GM23338 (cell line): Measurements from ENCODE around the gene FRYL. TPM values are rescaled to one million over a fixed set of nuclear protein-coding genes. Genes with fewer than 3 reads are reported as not detected.
A peak's percentile ranks its signal among the peaks of the same experiment; 100 is the strongest.

ENCODE experiments used
- ATAC-seq: fragments of 200-7000 bp; cut with Tn5 transposase; 3 replicates; pipeline ENCODE4 v1.9.1; 2020
- DNase-seq: peaks from one replicate; pipeline ENCODE4 v3.0.0-alpha.2; 2015; ENCODE audit warnings: low spot score
- H2AFZ ChIP-seq: fragments of 200-600 bp; sonication (generic); 2 replicates; pipeline ENCODE4 v1.8.0; 2016; ENCODE audit warnings: antibody characterized with exemption, mild to moderate bottlenecking, moderate library complexity
- H3F3A ChIP-seq: fragments of 200-600 bp; sonication (generic); replicated peaks from 2 replicates; pipeline ENCODE4 v1.8.0; 2017; ENCODE audit warnings: antibody characterized with exemption, mixed run types, low read depth
- H3K27ac ChIP-seq: fragments of 200-600 bp; sonication (generic); 2 replicates; pipeline ENCODE4 v1.6.1; 2016; ENCODE audit warnings: low read depth
- H3K27me3 ChIP-seq: fragments of 200-600 bp; sonication (generic); 2 replicates; pipeline ENCODE4 v1.8.0; 2016; ENCODE audit warnings: mild to moderate bottlenecking, mixed run types, moderate library complexity; ENCODE audit not compliant: insufficient read depth
- H3K36me3 ChIP-seq: fragments of 200-600 bp; sonication (generic); 2 replicates; pipeline ENCODE4 v1.8.0; 2016; ENCODE audit warnings: mild to moderate bottlenecking; ENCODE audit not compliant: insufficient read depth
- H3K4me1 ChIP-seq: fragments of 200-600 bp; sonication (generic); 2 replicates; pipeline ENCODE4 v1.8.0; 2016; ENCODE audit warnings: mild to moderate bottlenecking, moderate library complexity; ENCODE audit not compliant: insufficient read depth
- H3K4me2 ChIP-seq: fragments of 200-600 bp; sonication (generic); 2 replicates; pipeline ENCODE4 v1.7.1; 2017; ENCODE audit warnings: mixed run types
- H3K4me3 ChIP-seq: fragments of 200-600 bp; sonication (generic); 2 replicates; pipeline ENCODE4 v1.6.1; 2016; ENCODE audit warnings: mixed run types
- H3K79me2 ChIP-seq: fragments of 200-600 bp; sonication (generic); replicated peaks from 2 replicates; pipeline ENCODE4 v1.8.0; 2017; ENCODE audit warnings: mild to moderate bottlenecking; ENCODE audit not compliant: insufficient read depth
- H3K9me2 ChIP-seq: fragments of 200-600 bp; sonication (generic); 2 replicates; pipeline ENCODE4 v1.8.0; 2017; ENCODE audit not compliant: insufficient read depth
- H4K20me1 ChIP-seq: fragments of 200-600 bp; sonication (generic); replicated peaks from 2 replicates; pipeline ENCODE4 v1.8.0; 2017; ENCODE audit warnings: mild to moderate bottlenecking; ENCODE audit not compliant: insufficient read depth
- H3K27ac Mint-ChIP-seq: 2 replicates; pipeline ENCODE4 v1.8.0; 2020; ENCODE audit warnings: inconsistent platforms, mild to moderate bottlenecking, moderate library complexity, mixed read lengths
- H3K27me3 Mint-ChIP-seq: 3 replicates; pipeline ENCODE4 v1.8.0; 2022; ENCODE audit warnings: low read depth, mild to moderate bottlenecking, moderate library complexity, mixed read lengths, inconsistent platforms; ENCODE audit not compliant: insufficient read depth, poor library complexity
- H3K36me3 Mint-ChIP-seq: 3 replicates; pipeline ENCODE4 v1.8.0; 2021; ENCODE audit warnings: low read depth, mild to moderate bottlenecking, inconsistent platforms, moderate library complexity, mixed read lengths
- H3K4me1 Mint-ChIP-seq: 3 replicates; pipeline ENCODE4 v1.8.0; 2020; ENCODE audit warnings: mild to moderate bottlenecking, inconsistent platforms, mixed read lengths
- H3K4me3 Mint-ChIP-seq: 3 replicates; pipeline ENCODE4 v1.8.0; 2021; ENCODE audit warnings: moderate library complexity, mild to moderate bottlenecking, inconsistent platforms, mixed read lengths
- H3K9me3 Mint-ChIP-seq: 3 replicates; pipeline ENCODE4 v1.8.0; 2020; ENCODE audit warnings: moderate library complexity, mild to moderate bottlenecking, inconsistent platforms, mixed read lengths
- CREB1 ChIP-seq: fragments of 250-450 bp; sonication (Bioruptor Pico); IDR thresholded peaks from 2 replicates; pipeline ENCODE4 v1.5.0; 2020; ENCODE audit warnings: low read depth, mild to moderate bottlenecking, moderate library complexity
- EZH2 ChIP-seq: fragments of 200-600 bp; sonication (generic); IDR thresholded peaks from one replicate; pipeline ENCODE4 v1.8.0; 2017; ENCODE audit warnings: antibody characterized with exemption, mild to moderate bottlenecking, low read depth; ENCODE audit not compliant: unreplicated experiment
- EZH2phosphoT487 ChIP-seq: fragments of 200-600 bp; sonication (generic); IDR thresholded peaks from one replicate; pipeline ENCODE4 v1.8.1; 2018; ENCODE audit warnings: antibody characterized with exemption; ENCODE audit not compliant: unreplicated experiment
- STAT1 ChIP-seq: IDR thresholded peaks from one replicate; pipeline ENCODE4 v1.6.1; 2016; ENCODE audit warnings: antibody characterized with exemption; ENCODE audit not compliant: unreplicated experiment
- polyA plus RNA-seq: library from polyadenylated mRNA; unstranded; fragments of >200 nt; fragmentation: Nextera tagmentation; extraction: Ambion mirVana; gene quantifications from 2 replicates; pipeline ENCODE4 v1.2.1, GENCODE V29; 2016
- total RNA-seq: library from RNA; depleted of rRNA; stranded (reverse); fragments of >200 nt; shearing (Covaris generic); gene quantifications from 2 replicates; pipeline ENCODE4 v1.2.3, GENCODE V29; 2014
- TF ChIP-seq, protein P1 (sequence below): fragments of 250-450 bp; sonication (Bioruptor Pico); IDR thresholded peaks from 2 replicates; pipeline ENCODE4 v1.5.0; 2020; ENCODE audit warnings: mild to moderate bottlenecking, moderate library complexity
- TF ChIP-seq, protein P2 (sequence below), 2 experiments: fragments of 200-600 bp in 1 of 2; sonication (generic) in 1 of 2; conservative IDR thresholded peaks; 2 replicates each; pipeline versions ENCODE4 v1.5.1 to v1.6.1; 2016 to 2017; ENCODE audit warnings: antibody characterized with exemption in 2 of 2, low read depth in 2 of 2, mild to moderate bottlenecking in 2 of 2, moderate library complexity in 1 of 2

FRYL gene
- total and polyA plus RNA-seq, 2 experiments from 2014 or later: 30.7 to 53.3 TPM

DNA sequence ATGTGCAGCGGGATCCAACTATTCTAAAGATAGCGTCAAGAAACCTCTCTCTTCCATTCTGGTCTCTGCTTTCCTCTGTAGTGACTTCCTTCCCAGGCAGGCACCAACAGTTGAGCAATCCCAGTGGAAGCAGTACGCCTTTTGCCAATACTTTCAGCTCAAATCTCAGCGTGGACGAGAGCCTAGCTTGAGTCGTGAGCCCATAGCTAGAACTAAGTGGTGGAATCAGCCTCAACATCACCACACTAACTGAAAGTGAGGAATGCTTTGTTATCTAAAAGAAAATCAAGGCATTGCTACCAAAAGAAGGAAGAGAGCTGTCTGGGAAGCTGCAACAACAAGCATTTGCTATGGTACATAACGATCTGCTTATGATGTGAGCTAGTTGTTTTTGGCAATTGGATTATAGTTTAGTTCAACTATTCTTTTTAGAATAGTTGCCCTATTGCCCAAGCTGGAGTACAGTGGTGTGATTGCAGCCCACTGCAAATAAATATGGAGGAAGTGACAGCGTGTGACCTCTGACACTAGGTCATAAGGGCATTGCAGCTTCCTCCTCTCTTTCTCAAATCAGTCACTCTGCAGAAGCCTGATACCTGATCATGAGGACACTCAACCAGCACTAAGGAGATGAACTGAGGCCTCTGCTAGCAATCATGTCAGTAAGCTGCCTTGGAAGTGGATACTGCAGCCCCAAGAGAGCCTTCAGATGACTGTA lies 24.7 kb upstream of the FRYL start (continued):
- TF ChIP-seq, protein P1, sequence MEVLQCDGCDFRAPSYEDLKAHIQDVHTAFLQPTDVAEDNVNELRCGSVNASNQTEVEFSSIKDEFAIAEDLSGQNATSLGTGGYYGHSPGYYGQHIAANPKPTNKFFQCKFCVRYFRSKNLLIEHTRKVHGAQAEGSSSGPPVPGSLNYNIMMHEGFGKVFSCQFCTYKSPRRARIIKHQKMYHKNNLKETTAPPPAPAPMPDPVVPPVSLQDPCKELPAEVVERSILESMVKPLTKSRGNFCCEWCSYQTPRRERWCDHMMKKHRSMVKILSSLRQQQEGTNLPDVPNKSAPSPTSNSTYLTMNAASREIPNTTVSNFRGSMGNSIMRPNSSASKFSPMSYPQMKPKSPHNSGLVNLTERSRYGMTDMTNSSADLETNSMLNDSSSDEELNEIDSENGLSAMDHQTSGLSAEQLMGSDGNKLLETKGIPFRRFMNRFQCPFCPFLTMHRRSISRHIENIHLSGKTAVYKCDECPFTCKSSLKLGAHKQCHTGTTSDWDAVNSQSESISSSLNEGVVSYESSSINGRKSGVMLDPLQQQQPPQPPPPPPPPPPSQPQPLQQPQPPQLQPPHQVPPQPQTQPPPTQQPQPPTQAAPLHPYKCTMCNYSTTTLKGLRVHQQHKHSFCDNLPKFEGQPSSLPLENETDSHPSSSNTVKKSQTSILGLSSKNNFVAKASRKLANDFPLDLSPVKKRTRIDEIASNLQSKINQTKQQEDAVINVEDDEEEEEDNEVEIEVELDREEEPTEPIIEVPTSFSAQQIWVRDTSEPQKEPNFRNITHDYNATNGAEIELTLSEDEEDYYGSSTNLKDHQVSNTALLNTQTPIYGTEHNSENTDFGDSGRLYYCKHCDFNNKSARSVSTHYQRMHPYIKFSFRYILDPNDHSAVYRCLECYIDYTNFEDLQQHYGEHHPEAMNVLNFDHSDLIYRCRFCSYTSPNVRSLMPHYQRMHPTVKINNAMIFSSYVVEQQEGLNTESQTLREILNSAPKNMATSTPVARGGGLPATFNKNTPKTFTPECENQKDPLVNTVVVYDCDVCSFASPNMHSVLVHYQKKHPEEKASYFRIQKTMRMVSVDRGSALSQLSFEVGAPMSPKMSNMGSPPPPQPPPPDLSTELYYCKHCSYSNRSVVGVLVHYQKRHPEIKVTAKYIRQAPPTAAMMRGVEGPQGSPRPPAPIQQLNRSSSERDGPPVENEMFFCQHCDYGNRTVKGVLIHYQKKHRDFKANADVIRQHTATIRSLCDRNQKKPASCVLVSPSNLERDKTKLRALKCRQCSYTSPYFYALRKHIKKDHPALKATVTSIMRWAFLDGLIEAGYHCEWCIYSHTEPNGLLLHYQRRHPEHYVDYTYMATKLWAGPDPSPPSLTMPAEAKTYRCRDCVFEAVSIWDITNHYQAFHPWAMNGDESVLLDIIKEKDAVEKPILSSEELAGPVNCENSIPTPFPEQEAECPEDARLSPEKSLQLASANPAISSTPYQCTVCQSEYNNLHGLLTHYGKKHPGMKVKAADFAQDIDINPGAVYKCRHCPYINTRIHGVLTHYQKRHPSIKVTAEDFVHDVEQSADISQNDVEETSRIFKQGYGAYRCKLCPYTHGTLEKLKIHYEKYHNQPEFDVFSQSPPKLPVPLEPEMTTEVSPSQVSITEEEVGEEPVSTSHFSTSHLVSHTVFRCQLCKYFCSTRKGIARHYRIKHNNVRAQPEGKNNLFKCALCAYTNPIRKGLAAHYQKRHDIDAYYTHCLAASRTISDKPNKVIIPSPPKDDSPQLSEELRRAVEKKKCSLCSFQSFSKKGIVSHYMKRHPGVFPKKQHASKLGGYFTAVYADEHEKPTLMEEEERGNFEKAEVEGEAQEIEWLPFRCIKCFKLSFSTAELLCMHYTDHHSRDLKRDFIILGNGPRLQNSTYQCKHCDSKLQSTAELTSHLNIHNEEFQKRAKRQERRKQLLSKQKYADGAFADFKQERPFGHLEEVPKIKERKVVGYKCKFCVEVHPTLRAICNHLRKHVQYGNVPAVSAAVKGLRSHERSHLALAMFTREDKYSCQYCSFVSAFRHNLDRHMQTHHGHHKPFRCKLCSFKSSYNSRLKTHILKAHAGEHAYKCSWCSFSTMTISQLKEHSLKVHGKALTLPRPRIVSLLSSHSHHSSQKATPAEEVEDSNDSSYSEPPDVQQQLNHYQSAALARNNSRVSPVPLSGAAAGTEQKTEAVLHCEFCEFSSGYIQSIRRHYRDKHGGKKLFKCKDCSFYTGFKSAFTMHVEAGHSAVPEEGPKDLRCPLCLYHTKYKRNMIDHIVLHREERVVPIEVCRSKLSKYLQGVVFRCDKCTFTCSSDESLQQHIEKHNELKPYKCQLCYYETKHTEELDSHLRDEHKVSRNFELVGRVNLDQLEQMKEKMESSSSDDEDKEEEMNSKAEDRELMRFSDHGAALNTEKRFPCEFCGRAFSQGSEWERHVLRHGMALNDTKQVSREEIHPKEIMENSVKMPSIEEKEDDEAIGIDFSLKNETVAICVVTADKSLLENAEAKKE (CRISPR knock-in tag): no peak
- TF ChIP-seq, protein P2, sequence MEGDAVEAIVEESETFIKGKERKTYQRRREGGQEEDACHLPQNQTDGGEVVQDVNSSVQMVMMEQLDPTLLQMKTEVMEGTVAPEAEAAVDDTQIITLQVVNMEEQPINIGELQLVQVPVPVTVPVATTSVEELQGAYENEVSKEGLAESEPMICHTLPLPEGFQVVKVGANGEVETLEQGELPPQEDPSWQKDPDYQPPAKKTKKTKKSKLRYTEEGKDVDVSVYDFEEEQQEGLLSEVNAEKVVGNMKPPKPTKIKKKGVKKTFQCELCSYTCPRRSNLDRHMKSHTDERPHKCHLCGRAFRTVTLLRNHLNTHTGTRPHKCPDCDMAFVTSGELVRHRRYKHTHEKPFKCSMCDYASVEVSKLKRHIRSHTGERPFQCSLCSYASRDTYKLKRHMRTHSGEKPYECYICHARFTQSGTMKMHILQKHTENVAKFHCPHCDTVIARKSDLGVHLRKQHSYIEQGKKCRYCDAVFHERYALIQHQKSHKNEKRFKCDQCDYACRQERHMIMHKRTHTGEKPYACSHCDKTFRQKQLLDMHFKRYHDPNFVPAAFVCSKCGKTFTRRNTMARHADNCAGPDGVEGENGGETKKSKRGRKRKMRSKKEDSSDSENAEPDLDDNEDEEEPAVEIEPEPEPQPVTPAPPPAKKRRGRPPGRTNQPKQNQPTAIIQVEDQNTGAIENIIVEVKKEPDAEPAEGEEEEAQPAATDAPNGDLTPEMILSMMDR (conservative IDR thresholded peaks at IDR 0.05; ENCODE audit: low read depth in 2 of 2): no peak

DNA sequence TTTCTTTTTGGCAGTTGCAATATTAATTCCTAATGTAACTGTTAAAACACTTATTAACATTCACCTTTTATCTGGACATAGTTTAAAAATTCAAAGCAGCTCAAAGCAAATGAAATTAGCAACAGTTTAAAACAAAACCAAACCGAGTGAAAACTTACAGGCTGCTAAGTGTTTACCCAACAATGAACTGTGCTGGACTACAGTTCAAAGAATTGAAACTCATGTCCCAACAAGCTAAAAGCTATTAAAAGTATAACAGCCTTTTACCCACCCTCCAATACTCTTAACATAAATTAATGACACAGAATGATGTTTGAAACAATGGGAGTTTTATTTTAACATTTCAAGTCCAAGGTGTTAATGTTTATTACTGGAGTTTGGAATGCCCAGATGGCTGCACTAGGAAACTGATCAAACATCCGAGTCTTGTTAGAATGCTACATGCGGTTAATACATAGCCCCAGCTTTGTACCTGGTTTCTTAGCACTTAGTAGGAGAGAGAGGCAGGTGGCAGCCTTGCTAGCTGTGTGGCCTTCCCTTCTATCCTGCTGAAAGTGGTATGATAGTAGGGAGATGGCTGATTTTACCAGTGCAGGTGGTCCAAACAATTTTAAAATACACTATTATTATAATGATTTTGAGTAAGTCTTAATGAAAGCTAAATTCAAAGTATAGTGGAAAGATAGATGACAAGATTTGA lies 21.1 kb upstream of the FRYL start:
- no peaks in the 10 kb centered on the region for H3K36me3 Mint-ChIP-seq
- no peaks in the 10 kb centered on the region for H3K36me3 ChIP-seq
- no peaks in the 10 kb centered on the region for H3K27me3 ChIP-seq
- peaks cover 1% of the 10 kb centered on the region for H3K27me3 Mint-ChIP-seq
- DNase-seq: peak; percentile 27
- no peaks in the 10 kb centered on the region for H4K20me1 ChIP-seq
- no peak overlapping the region for H3K4me2 ChIP-seq
- no peak overlapping the region for H2AFZ ChIP-seq
- no peaks in the 10 kb centered on the region for H3K9me2 ChIP-seq
- no peak overlapping the region for H3K27ac ChIP-seq
- no peaks in the 10 kb centered on the region for H3F3A ChIP-seq
- H3K4me3 Mint-ChIP-seq: no peak overlapping the region
- H3K4me3 ChIP-seq: no peak overlapping the region
- H3K9me3 Mint-ChIP-seq: no peaks in the 10 kb centered on the region
- H3K27ac Mint-ChIP-seq: no peak overlapping the region
- H3K4me1 ChIP-seq: peaks cover 2% of the 10 kb centered on the region; the same call in 1 of the 2 replicates
- H3K79me2 ChIP-seq: no peaks in the 10 kb centered on the region
- peak; percentile 74 for ATAC-seq
- H3K4me1 Mint-ChIP-seq: peaks cover 12% of the 10 kb centered on the region; the same call in 2 of the 3 replicates
- TF ChIP-seq EZH2phosphoT487 (no peak), CREB1 (CRISPR knock-in tag) (no peak), EZH2 (no peak), STAT1 (no peak)
- TF ChIP-seq, protein P2 (conservative IDR thresholded peaks at IDR 0.05; ENCODE audit: low read depth in 2 of 2): no peak
